GM19452 (cell line): ENCODE results near the gene OR4C16.

ENCODE experiments used
- ATAC-seq: cut with Tn5 transposase; IDR thresholded peaks from one replicate; pipeline ENCODE4 v1.9.1; 2021; ENCODE audit not compliant: unreplicated experiment

OR4C16 gene, protein sequence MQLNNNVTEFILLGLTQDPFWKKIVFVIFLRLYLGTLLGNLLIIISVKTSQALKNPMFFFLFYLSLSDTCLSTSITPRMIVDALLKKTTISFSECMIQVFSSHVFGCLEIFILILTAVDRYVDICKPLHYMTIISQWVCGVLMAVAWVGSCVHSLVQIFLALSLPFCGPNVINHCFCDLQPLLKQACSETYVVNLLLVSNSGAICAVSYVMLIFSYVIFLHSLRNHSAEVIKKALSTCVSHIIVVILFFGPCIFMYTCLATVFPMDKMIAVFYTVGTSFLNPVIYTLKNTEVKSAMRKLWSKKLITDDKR

DNA sequence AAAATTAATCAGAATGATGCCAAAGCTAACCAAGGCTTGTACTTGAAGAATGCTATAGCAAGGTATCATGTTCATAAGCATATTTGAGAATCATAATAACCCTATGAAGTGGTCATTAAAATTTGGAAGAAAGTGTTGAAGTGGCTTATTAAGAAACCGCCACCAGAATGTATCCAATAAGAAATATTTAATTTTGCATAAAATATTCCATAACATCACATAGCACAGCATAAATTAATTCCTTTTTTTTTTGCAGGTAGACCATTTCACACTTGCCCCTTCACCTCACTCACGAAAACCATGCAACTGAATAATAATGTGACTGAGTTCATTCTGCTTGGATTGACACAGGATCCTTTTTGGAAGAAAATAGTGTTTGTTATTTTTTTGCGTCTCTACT lies at the start of gene OR4C16:
Gene OR4C16, plus strand, starts transcription at position 301 of the 400 bp plus-strand sequence. Its CDS starts 0 bp downstream, at position 301.
- no peak for ATAC-seq

DNA sequence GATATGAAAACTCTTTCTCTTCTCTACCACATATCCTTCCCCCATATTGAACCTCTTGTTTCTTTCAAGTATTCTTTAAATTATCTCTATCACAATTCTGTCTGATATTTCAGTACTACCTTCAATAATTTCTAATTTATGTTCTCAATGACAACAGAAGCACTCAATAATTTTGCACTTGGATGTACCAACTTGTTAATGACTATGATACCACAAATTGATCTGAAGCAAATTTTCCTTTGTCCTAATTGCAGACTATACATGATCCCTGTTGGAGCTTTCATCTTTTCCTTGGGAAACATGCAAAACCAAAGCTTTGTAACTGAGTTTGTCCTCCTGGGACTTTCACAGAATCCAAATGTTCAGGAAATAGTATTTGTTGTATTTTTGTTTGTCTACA lies 17.8 kb upstream of the OR4C16 start, which contains the start of gene OR4C15:
Gene OR4C15, plus strand, starts transcription at position 301 of the 400 bp plus-strand sequence. Its CDS starts 0 bp downstream, at position 301.
- no peak for ATAC-seq

- peak; percentile 72 for ATAC-seq
Observed at GRCh38 chr11:55572548-55572947, 620 bp downstream of the OR4C16 start.

GRCh38 chr11:55607545-55607944 lies 35.6 kb downstream of the OR4C16 start, which contains the start of gene OR4C11:
OR4C11 (minus strand) TSS chr11:55607645; CDS start chr11:55604373, 3,272 bp downstream.
- ATAC-seq = no peak
